DOHH2 (cell line): ENCODE data around the gene HDAC8.
A peak's percentile ranks its signal among the peaks of the same experiment; 100 is the strongest.

Experiments used
- H3F3A ChIP-seq: fragments of 200-600 bp; sonication (generic), shearing (Covaris generic); 2 replicates; pipeline ENCODE4 v1.6.0; 2016; ENCODE audit warnings: antibody characterized with exemption, mild to moderate bottlenecking; ENCODE audit not compliant: control insufficient read depth, insufficient read depth
- H3K27ac ChIP-seq: fragments of 200-600 bp; sonication (generic); 2 replicates; pipeline ENCODE4 v1.5.1; 2014; ENCODE audit warnings: low read depth, mild to moderate bottlenecking, low read length, moderate library complexity
- H3K27me3 ChIP-seq: fragments of 200-600 bp; sonication (generic); 2 replicates; pipeline ENCODE4 v1.6.1; 2014; ENCODE audit warnings: mild to moderate bottlenecking, low read length, mixed read lengths; ENCODE audit not compliant: control insufficient read depth
- H3K36me3 ChIP-seq: fragments of 200-600 bp; sonication (generic); 2 replicates; pipeline ENCODE4 v1.6.1; 2014; ENCODE audit warnings: mild to moderate bottlenecking, low read length, moderate library complexity, mixed read lengths; ENCODE audit not compliant: control insufficient read depth
- H3K4me1 ChIP-seq: fragments of 200-600 bp; sonication (generic); 2 replicates; pipeline ENCODE4 v1.6.1; 2014; ENCODE audit warnings: mild to moderate bottlenecking, low read length, mixed read lengths; ENCODE audit not compliant: control insufficient read depth
- H3K4me2 ChIP-seq: fragments of 200-600 bp; sonication (generic); 2 replicates; pipeline ENCODE4 v1.6.0; 2014; ENCODE audit warnings: mild to moderate bottlenecking, low read length, moderate library complexity
- H3K4me3 ChIP-seq: fragments of 200-600 bp; sonication (generic); 2 replicates; pipeline ENCODE4 v1.5.1; 2014; ENCODE audit warnings: mild to moderate bottlenecking, low read length, mixed read lengths
- H3K79me2 ChIP-seq: fragments of 200-600 bp; sonication (generic); 2 replicates; pipeline ENCODE4 v1.6.1; 2014; ENCODE audit warnings: mild to moderate bottlenecking, low read length, mixed read lengths; ENCODE audit not compliant: control insufficient read depth
- H3K9me2 ChIP-seq: fragments of 200-600 bp; sonication (generic); replicated peaks from 2 replicates; pipeline ENCODE4 v1.6.1; 2014; ENCODE audit warnings: mild to moderate bottlenecking, low read length, mixed read lengths; ENCODE audit not compliant: control insufficient read depth
- H3K9me3 ChIP-seq: fragments of 200-600 bp; sonication (generic); 2 replicates; pipeline ENCODE4 v1.6.1; 2014; ENCODE audit warnings: antibody characterized with exemption, low read length, mixed read lengths; ENCODE audit not compliant: control insufficient read depth, insufficient read depth
- H4K20me1 ChIP-seq: fragments of 200-600 bp; sonication (generic); 2 replicates; pipeline ENCODE4 v1.6.0; 2014; ENCODE audit warnings: low read depth, mild to moderate bottlenecking, antibody characterized with exemption, low read length, moderate library complexity; ENCODE audit not compliant: control insufficient read depth, insufficient read depth
- CTCF ChIP-seq: fragments of 200-600 bp; sonication (generic); IDR thresholded peaks from one replicate; pipeline ENCODE4 v1.5.1; 2014; ENCODE audit warnings: antibody characterized with exemption, mild to moderate bottlenecking, low read depth, low read length; ENCODE audit not compliant: poor library complexity, severe bottlenecking
- EZH2phosphoT487 ChIP-seq: fragments of 200-600 bp; sonication (generic); IDR thresholded peaks from 2 replicates; pipeline ENCODE4 v1.6.1; 2017; ENCODE audit warnings: borderline replicate concordance, mild to moderate bottlenecking, antibody characterized with exemption, low read length, moderate library complexity, mixed read lengths

HDAC8 gene

GRCh38 chrX:72308209-72308565 lies 264.5 kb downstream of the HDAC8 start:
- Histone ChIP-seq H3K4me3 (no peak overlapping the region), H3K79me2 (no peaks in the 10 kb centered on the region), H4K20me1 (no peaks in the 10 kb centered on the region), H3F3A (no peaks in the 10 kb centered on the region), H3K4me2 (no peak overlapping the region), H3K27ac (no peak overlapping the region), H3K9me2 (no peaks in the 10 kb centered on the region), H3K36me3 (no peaks in the 10 kb centered on the region), H3K27me3 (peaks cover 53% of the 10 kb centered on the region), H3K9me3 (no peaks in the 10 kb centered on the region), H3K4me1 (no peaks in the 10 kb centered on the region)
- TF ChIP-seq CTCF (no peak), EZH2phosphoT487 (no peak)

GRCh38 chrX:72307646-72308051 lies 265.0 kb downstream of the HDAC8 start:
- no peak overlapping the region for H3K4me3 ChIP-seq
- H3K27me3 ChIP-seq = peaks cover 59% of the 10 kb centered on the region
- H3K79me2 ChIP-seq = no peaks in the 10 kb centered on the region
- no peaks in the 10 kb centered on the region for H4K20me1 ChIP-seq
- H3F3A ChIP-seq = no peaks in the 10 kb centered on the region
- no peaks in the 10 kb centered on the region for H3K36me3 ChIP-seq
- H3K4me1 ChIP-seq = no peaks in the 10 kb centered on the region
- H3K27ac ChIP-seq = no peak overlapping the region
- no peaks in the 10 kb centered on the region for H3K9me2 ChIP-seq
- TF ChIP-seq CTCF (no peak), EZH2phosphoT487 (no peak)
- no peak overlapping the region for H3K4me2 ChIP-seq
- no peaks in the 10 kb centered on the region for H3K9me3 ChIP-seq

- Histone ChIP-seq H3K9me3 (no peaks in the 10 kb centered on the region), H3K9me2 (no peaks in the 10 kb centered on the region), H3K27me3 (peaks cover 62% of the 10 kb centered on the region), H4K20me1 (no peaks in the 10 kb centered on the region), H3K27ac (no peak overlapping the region), H3K79me2 (no peaks in the 10 kb centered on the region), H3K36me3 (no peaks in the 10 kb centered on the region), H3K4me2 (peak overlapping the region; percentile 43), H3K4me1 (no peaks in the 10 kb centered on the region), H3F3A (no peaks in the 10 kb centered on the region), H3K4me3 (peak overlapping the region; percentile 34)
- TF ChIP-seq EZH2phosphoT487 (no peak), CTCF (no peak)
Observed at GRCh38 chrX:72306851-72307645, 265.6 kb downstream of the HDAC8 start.
